SK-N-SH treated with all-trans-retinoic acid at 6 μM for 48 hours (cell line): Measurements from ENCODE around the gene CYP1A2.
A peak's percentile ranks its signal among the peaks of the same experiment; 100 is the strongest.

ENCODE experiments used
- ATAC-seq: fragments of 200-7000 bp; cut with Tn5 transposase; 3 replicates; pipeline ENCODE4 v1.9.1; 2020; ENCODE audit warnings: mild to moderate bottlenecking, moderate library complexity
- ARNTL ChIP-seq: fragments of 450-650 bp; formaldehyde crosslinking; IDR thresholded peaks from 2 replicates; pipeline ENCODE4 v1.5.0; 2020; ENCODE audit warnings: low read depth, mild to moderate bottlenecking, moderate library complexity, borderline replicate concordance
- BACH2 ChIP-seq: fragments of 250-450 bp; sonication (Bioruptor Pico); IDR thresholded peaks from 2 replicates; pipeline ENCODE4 v1.9.0; 2021; ENCODE audit warnings: mild to moderate bottlenecking, borderline replicate concordance
- CREB5 ChIP-seq: fragments of 250-450 bp; sonication (Bioruptor Pico); IDR thresholded peaks from 2 replicates; pipeline ENCODE4 v1.5.1; 2020; ENCODE audit warnings: low read depth, mild to moderate bottlenecking, moderate library complexity
- CSDC2 ChIP-seq: fragments of 250-450 bp; sonication (Bioruptor Pico); IDR thresholded peaks from 2 replicates; pipeline ENCODE4 v1.5.0; 2020; ENCODE audit warnings: mild to moderate bottlenecking, moderate library complexity
- CSRNP3 ChIP-seq: fragments of 250-450 bp; sonication (Bioruptor Pico); IDR thresholded peaks from 2 replicates; pipeline ENCODE4 v1.5.1; 2021; ENCODE audit warnings: mild to moderate bottlenecking, moderate library complexity
- ESRRG ChIP-seq: fragments of 250-450 bp; sonication (Bioruptor Pico); IDR thresholded peaks from 2 replicates; pipeline ENCODE4 v1.6.1; 2021; ENCODE audit warnings: mild to moderate bottlenecking
- GLIS3 ChIP-seq: fragments of 250-450 bp; sonication (Bioruptor Pico); IDR thresholded peaks from 2 replicates; pipeline ENCODE4 v1.5.0; 2020; ENCODE audit warnings: mild to moderate bottlenecking, moderate library complexity
- OSR1 ChIP-seq: fragments of 250-450 bp; sonication (Bioruptor Pico); IDR thresholded peaks from 2 replicates; pipeline ENCODE4 v1.8.0; 2022; ENCODE audit warnings: moderate library complexity, mild to moderate bottlenecking, inconsistent platforms
- PATZ1 ChIP-seq: fragments of 250-450 bp; sonication (Bioruptor Pico); IDR thresholded peaks from 2 replicates; pipeline ENCODE4 v1.8.0; 2020; ENCODE audit warnings: mild to moderate bottlenecking, moderate library complexity, borderline replicate concordance
- POU6F1 ChIP-seq: fragments of 250-450 bp; sonication (Bioruptor Pico); IDR thresholded peaks from 2 replicates; pipeline ENCODE4 v1.8.0; 2021; ENCODE audit warnings: low read depth, mild to moderate bottlenecking, moderate library complexity, borderline replicate concordance
- PPARA ChIP-seq: fragments of 250-450 bp; sonication (Bioruptor Pico); IDR thresholded peaks from 2 replicates; pipeline ENCODE4 v1.5.0; 2020; ENCODE audit warnings: mild to moderate bottlenecking, borderline replicate concordance
- RARB ChIP-seq: fragments of 250-450 bp; sonication (Bioruptor Pico); IDR thresholded peaks from 2 replicates; pipeline ENCODE4 v1.8.0; 2021; ENCODE audit warnings: mild to moderate bottlenecking, moderate library complexity
- SNAI2 ChIP-seq: fragments of 250-450 bp; sonication (Bioruptor Pico); IDR thresholded peaks from 2 replicates; pipeline ENCODE4 v1.5.0; 2020; ENCODE audit warnings: mild to moderate bottlenecking, moderate library complexity
- TOX ChIP-seq: fragments of 250-450 bp; sonication (Bioruptor Pico); IDR thresholded peaks from 2 replicates; pipeline ENCODE4 v1.8.0; 2021; ENCODE audit warnings: mild to moderate bottlenecking, moderate library complexity, borderline replicate concordance
- TSHZ2 ChIP-seq: fragments of 250-450 bp; sonication (Bioruptor Pico); IDR thresholded peaks from 2 replicates; pipeline ENCODE4 v1.5.0; 2020; ENCODE audit warnings: mild to moderate bottlenecking, moderate library complexity
- ZFP3 ChIP-seq: fragments of 250-450 bp; sonication (Bioruptor Pico); IDR thresholded peaks from 2 replicates; pipeline ENCODE4 v1.5.0; 2020; ENCODE audit warnings: mild to moderate bottlenecking, moderate library complexity
- ZFP30 ChIP-seq: fragments of 450-650 bp; formaldehyde crosslinking; IDR thresholded peaks from 2 replicates; pipeline ENCODE4 v1.5.0; 2022; ENCODE audit warnings: mild to moderate bottlenecking, moderate library complexity
- ZNF565 ChIP-seq: fragments of 450-650 bp; formaldehyde crosslinking; conservative IDR thresholded peaks from 2 replicates; pipeline ENCODE4 v1.5.0; 2020; ENCODE audit warnings: low read depth, mild to moderate bottlenecking, moderate library complexity
- ZNF70 ChIP-seq: fragments of 450-650 bp; formaldehyde crosslinking; IDR thresholded peaks from 2 replicates; pipeline ENCODE4 v1.5.0; 2020; ENCODE audit warnings: mild to moderate bottlenecking, moderate library complexity
- ZNF8 ChIP-seq: fragments of 450-650 bp; formaldehyde crosslinking; IDR thresholded peaks from 2 replicates; pipeline ENCODE4 v1.5.0; 2020; ENCODE audit warnings: mild to moderate bottlenecking, moderate library complexity

The CYP1A2 gene

GRCh38 chr15:74799856-74800558 is 51.4 kb downstream of the CYP1A2 start:
- TF ChIP-seq ZFP3 (CRISPR knock-in tag) (no peak), PPARA (CRISPR knock-in tag) (no peak), TSHZ2 (no peak), CSRNP3 (no peak)
- TF ChIP-seq, all 23 proteins: peak for 0
- peak; percentile 95 for ATAC-seq

GRCh38 chr15:74800559-74801094 is 52.0 kb downstream of the CYP1A2 start:
- TF ChIP-seq OSR1 (CRISPR knock-in tag) (no peak), ZNF8 (no peak), GLIS3 (CRISPR knock-in tag) (no peak), CSDC2 (CRISPR knock-in tag) (no peak), CREB5 (CRISPR knock-in tag) (no peak), POU6F1 (CRISPR knock-in tag) (no peak), ARNTL (CRISPR knock-in tag) (no peak), BACH2 (no peak), SNAI2 (no peak), ESRRG (no peak), ZNF565 (CRISPR knock-in tag) (no peak), CSRNP3 (no peak), TOX (CRISPR knock-in tag) (no peak), ZNF70 (CRISPR knock-in tag) (no peak)
- no peak; the same call in 2 of the 3 replicates for ATAC-seq

- ATAC-seq = no peak
- no peak for TF ChIP-seq RARB (CRISPR knock-in tag)
- TF ChIP-seq TSHZ2 = no peak
- no peak for TF ChIP-seq OSR1 (CRISPR knock-in tag)
- TF ChIP-seq ZFP3 (CRISPR knock-in tag) = no peak
- no peak for TF ChIP-seq TOX (CRISPR knock-in tag)
- no peak for TF ChIP-seq ARNTL (CRISPR knock-in tag)
- TF ChIP-seq PPARA (CRISPR knock-in tag) = no peak
- no peak for TF ChIP-seq ZFP30 (CRISPR knock-in tag)
- TF ChIP-seq CSRNP3 = no peak
- no peak for TF ChIP-seq ZNF565 (CRISPR knock-in tag)
- TF ChIP-seq PATZ1 = no peak
- TF ChIP-seq ESRRG = no peak
These were observed 52.8 kb downstream of the CYP1A2 start for GRCh38 chr15:74801311-74801997.
